Nucleus accumbens (tissue), 56 donors: Measurements from ENCODE around the gene PAK4.

ENCODE experiments used
- DNase-seq, 56 donors: peaks; one replicate each; lab custom pipeline; 2025; lab: John Stamatoyannopoulos, UW

Gene PAK4

GRCh38 chr19:39160523-39160861 is 34.9 kb downstream of the PAK4 start:
- DNase-seq = no peak

- no peak for DNase-seq
These were observed 35.5 kb downstream of the PAK4 start for GRCh38 chr19:39160889-39161672.

- no peak for DNase-seq
These were observed 37.0 kb downstream of the PAK4 start for GRCh38 chr19:39162441-39163043.

GRCh38 chr19:39163621-39164020 is 38.0 kb downstream of the PAK4 start:
- no peak for DNase-seq

- no peak for DNase-seq
These were observed 38.7 kb downstream of the PAK4 start for GRCh38 chr19:39164289-39164688.

- no peak for DNase-seq
These were observed 40.3 kb downstream of the PAK4 start for GRCh38 chr19:39165857-39166256.

- peak in 18 of 56 donors; percentile 6 to 54 (median 16) for DNase-seq
These were observed 41.2 kb downstream of the PAK4 start for GRCh38 chr19:39166571-39167391.

- DNase-seq = no peak
These were observed 42.1 kb downstream of the PAK4 start for GRCh38 chr19:39167461-39168257.

- no peak for DNase-seq
These were observed 42.9 kb downstream of the PAK4 start for GRCh38 chr19:39168258-39169142.

- no peak for DNase-seq
These were observed 43.7 kb downstream of the PAK4 start for GRCh38 chr19:39169143-39169810.

GRCh38 chr19:39170386-39171231 is 45.0 kb downstream of the PAK4 start:
- no peak for DNase-seq

GRCh38 chr19:39171479-39172465 is 46.2 kb downstream of the PAK4 start:
- DNase-seq = no peak

- DNase-seq = no peak
These were observed 47.3 kb downstream of the PAK4 start for GRCh38 chr19:39172700-39173501.

GRCh38 chr19:39173502-39173991 is 48.0 kb downstream of the PAK4 start:
- no peak for DNase-seq

GRCh38 chr19:39174142-39174541 is 48.6 kb downstream of the PAK4 start:
- no peak for DNase-seq
